ENCODE results near the gene COQ8B. TPM values are rescaled to one million over a fixed set of nuclear protein-coding genes. Genes with fewer than 3 reads are reported as not detected.

COQ8B gene
- total and polyA plus RNA-seq, 2 of the 4 experiments (the other 2 are of a cell fraction), result 14.9 to 23.2 TPM

DNA sequence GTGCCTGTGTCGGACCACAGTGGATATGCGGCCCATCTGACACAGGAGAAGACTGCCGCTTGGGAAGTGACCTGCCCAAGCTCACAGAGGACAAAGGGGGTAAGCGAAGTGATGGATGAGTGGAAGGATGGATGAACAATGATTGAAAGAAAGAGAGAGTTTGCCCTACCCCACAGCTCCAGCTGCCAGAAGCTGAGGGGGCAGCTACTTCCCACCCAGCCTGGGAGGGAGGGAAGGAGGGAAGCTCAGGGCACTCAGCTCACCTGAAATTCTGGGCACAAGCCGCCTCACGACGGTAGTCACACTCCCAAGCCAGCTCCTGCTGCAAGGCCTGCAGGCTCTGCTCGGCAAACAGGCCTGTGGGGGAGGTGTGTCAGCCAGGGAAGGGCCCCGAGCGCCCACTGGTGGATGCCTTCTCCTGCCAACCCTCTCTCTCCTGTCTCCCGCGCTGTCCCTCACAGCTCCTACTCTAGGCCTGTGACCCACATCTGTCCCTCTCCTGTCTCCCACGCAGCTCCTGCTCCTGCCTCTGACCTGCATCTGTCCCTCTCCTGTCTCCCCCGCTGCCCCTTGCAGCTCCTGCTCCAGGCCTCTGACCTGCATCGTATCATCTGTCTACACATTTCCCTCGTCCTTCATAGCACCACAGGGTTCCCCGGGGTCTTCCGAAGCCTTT is 14.2 kb downstream of the COQ8B start:
- Histone ChIP-seq H3K27ac (ENCODE audit: insufficient read depth, low read length) (no peak overlapping the region), H3K9me3 (ENCODE audit: control insufficient read depth, insufficient read depth, low read length) (no peaks in the 10 kb centered on the region), H4K8ac (ENCODE audit: low read depth in 2 of 2, low read length in 2 of 2) (no peak overlapping the region), H3K9me1 (ENCODE audit: insufficient read depth, low read length) (peaks cover 11% of the 10 kb centered on the region; the same call in 1 of the 2 replicates), H2BK5ac (ENCODE audit: low read depth, low read length, poor library complexity, severe bottlenecking) (no peak overlapping the region), H2AK9ac (replicated peaks; ENCODE audit: low read depth, low read length, poor library complexity) (no peak overlapping the region), H3K56ac (ENCODE audit: extremely low read depth, insufficient read depth, low read length) (no peak overlapping the region), H3K4me1 (ENCODE audit: control insufficient read depth, insufficient read depth, low read length) (no peaks in the 10 kb centered on the region), H3K23ac (ENCODE audit: low read depth, low read length) (no peak overlapping the region), H3K14ac (replicated peaks; ENCODE audit: low read depth, low read length) (no peak overlapping the region), H2BK15ac (ENCODE audit: low read depth, low read length) (no peak overlapping the region), H3K9ac (ENCODE audit: low read depth, low read length) (no peak overlapping the region; the same call in 1 of the 2 replicates), H3K18ac (ENCODE audit: low read depth, low read length) (no peak overlapping the region), H2AFZ (replicated peaks; ENCODE audit: low read length, poor library complexity) (no peak overlapping the region), H3K4ac (ENCODE audit: low read depth, low read length) (no peak overlapping the region), H4K5ac (ENCODE audit: low read depth, low read length) (no peak overlapping the region), H2AK5ac (ENCODE audit: low read depth, low read length) (no peak overlapping the region), H3K79me1 (ENCODE audit: low read depth in 1 of 2, low read length in 2 of 2) (0 out of 4 replicates have a peak, but pooled peaks cover 0 to 4% of the 10 kb centered on the region in 2 experiments), H4K20me1 (ENCODE audit: insufficient read depth, low read length) (no peaks in the 10 kb centered on the region), H4K91ac (ENCODE audit: insufficient read depth, low read depth, low read length) (no peak overlapping the region), H3K36me3 (ENCODE audit: control insufficient read depth, insufficient read depth, low read length) (peaks cover 63% of the 10 kb centered on the region), H3K27me3 (ENCODE audit: control insufficient read depth, insufficient read depth, low read length) (no peaks in the 10 kb centered on the region), H2BK20ac (ENCODE audit: low read depth, low read length) (no peak overlapping the region), H3K4me3 (ENCODE audit: insufficient read depth, low read depth, low read length) (no peak overlapping the region), H3K4me2 (ENCODE audit: low read depth, low read length) (no peak overlapping the region), H2BK120ac (ENCODE audit: low read depth, low read length) (no peak overlapping the region)
- intact Hi-C loops (cut with micrococcal nuclease) (loop anchor here (1.0 kb wide), 1 partner anchor 39 kb away; no protein-coding TSS in a partner anchor), in situ Hi-C loops (cut with MboI; ENCODE audit: low sequenced_read_pairs) (no loop called here), dilution Hi-C loops (cut with HindIII; ENCODE audit: low sequenced_read_pairs, unreplicated experiment) (no loop called here)
- TF ChIP-seq CEBPB (IDR thresholded peaks at IDR 0.05; ENCODE audit: low read depth, low read length) (no peak), RAD21 (IDR thresholded peaks at IDR 0.05; ENCODE audit: low read length) (peak; percentile 51), SMC3 (IDR thresholded peaks at IDR 0.05; ENCODE audit: low read depth, low read length) (peak; percentile 41), BHLHE40 (IDR thresholded peaks at IDR 0.05; ENCODE audit: low read depth, low read length) (no peak), RFX5 (IDR thresholded peaks at IDR 0.05; ENCODE audit: low read depth, low read length) (no peak), RCOR1 (IDR thresholded peaks at IDR 0.05; ENCODE audit: insufficient replicate concordance, low read length) (no peak)
- TF ChIP-seq, protein P1, sequence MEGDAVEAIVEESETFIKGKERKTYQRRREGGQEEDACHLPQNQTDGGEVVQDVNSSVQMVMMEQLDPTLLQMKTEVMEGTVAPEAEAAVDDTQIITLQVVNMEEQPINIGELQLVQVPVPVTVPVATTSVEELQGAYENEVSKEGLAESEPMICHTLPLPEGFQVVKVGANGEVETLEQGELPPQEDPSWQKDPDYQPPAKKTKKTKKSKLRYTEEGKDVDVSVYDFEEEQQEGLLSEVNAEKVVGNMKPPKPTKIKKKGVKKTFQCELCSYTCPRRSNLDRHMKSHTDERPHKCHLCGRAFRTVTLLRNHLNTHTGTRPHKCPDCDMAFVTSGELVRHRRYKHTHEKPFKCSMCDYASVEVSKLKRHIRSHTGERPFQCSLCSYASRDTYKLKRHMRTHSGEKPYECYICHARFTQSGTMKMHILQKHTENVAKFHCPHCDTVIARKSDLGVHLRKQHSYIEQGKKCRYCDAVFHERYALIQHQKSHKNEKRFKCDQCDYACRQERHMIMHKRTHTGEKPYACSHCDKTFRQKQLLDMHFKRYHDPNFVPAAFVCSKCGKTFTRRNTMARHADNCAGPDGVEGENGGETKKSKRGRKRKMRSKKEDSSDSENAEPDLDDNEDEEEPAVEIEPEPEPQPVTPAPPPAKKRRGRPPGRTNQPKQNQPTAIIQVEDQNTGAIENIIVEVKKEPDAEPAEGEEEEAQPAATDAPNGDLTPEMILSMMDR (conservative IDR thresholded peaks at IDR 0.05; ENCODE audit: low read depth, low read length), result peak; percentile 51
- ChIA-PET CTCF (interaction anchor here (0.6 to 1.2 kb wide), 4 partner anchors 39 to 502 kb away, joined by 3 to 5 read pairs (median 4); no protein-coding TSS in a partner anchor), POLR2A (ENCODE audit: unreplicated experiment) (interaction anchor here (0.5 kb wide), 1 partner anchor 745 kb away, joined by 8 read pairs; no protein-coding TSS in a partner anchor)
- ATAC-seq (ENCODE audit: low read depth) (peak; percentile 86), DNase-seq (no peak)
- no TSS peak for BruUV-seq (replicated peaks)
- WGBS, 2 experiments (ENCODE audit: extremely low coverage in 2 of 2, insufficient read length in 1 of 2), result 63% methylated on average over 11 of the region's 18 CpGs; no CpG with 5 or more reads in 1 of the 2 experiments

All from IMR-90 (cell line).